Ishikawa (cell line): ENCODE data around the gene MADCAM1.

ENCODE experiments used
- EP300 ChIP-seq: IDR thresholded peaks from 2 replicates; pipeline ENCODE4 v1.6.1; 2012; ENCODE audit warnings: borderline replicate concordance
- NFIC ChIP-seq: IDR thresholded peaks from 2 replicates; pipeline ENCODE4 v1.6.1; 2012
- ZBTB7A ChIP-seq: IDR thresholded peaks from 2 replicates; pipeline ENCODE4 v1.6.1; 2012; ENCODE audit warnings: low read depth
- TF ChIP-seq, protein P1 (sequence below): IDR thresholded peaks from 2 replicates; pipeline ENCODE4 v1.6.1; 2012; ENCODE audit warnings: low read depth, mild to moderate bottlenecking
- TF ChIP-seq, protein P2 (sequence below): IDR thresholded peaks from 2 replicates; pipeline ENCODE4 v1.6.1; 2012

DNA sequence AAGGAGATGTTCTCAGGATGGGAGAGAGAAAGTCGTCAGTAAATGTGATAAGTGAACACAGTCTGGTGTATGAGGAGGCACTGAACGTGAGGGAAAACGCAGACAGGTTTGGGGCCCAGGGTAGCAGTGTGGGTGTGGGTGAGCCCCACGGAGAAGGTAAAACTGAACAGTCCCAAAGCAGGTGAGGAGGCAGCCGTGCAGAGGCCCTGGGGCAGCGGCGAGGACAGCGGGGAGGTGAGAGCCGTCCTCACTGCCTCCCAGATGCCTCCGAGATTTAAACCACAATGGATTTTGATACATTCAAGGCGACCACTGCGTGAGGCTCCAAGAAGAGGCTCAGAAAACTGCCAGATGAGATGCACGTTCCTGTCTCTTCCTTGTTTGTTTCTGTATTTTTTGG is 20.9 kb upstream of the MADCAM1 start:
- TF ChIP-seq, protein P1, sequence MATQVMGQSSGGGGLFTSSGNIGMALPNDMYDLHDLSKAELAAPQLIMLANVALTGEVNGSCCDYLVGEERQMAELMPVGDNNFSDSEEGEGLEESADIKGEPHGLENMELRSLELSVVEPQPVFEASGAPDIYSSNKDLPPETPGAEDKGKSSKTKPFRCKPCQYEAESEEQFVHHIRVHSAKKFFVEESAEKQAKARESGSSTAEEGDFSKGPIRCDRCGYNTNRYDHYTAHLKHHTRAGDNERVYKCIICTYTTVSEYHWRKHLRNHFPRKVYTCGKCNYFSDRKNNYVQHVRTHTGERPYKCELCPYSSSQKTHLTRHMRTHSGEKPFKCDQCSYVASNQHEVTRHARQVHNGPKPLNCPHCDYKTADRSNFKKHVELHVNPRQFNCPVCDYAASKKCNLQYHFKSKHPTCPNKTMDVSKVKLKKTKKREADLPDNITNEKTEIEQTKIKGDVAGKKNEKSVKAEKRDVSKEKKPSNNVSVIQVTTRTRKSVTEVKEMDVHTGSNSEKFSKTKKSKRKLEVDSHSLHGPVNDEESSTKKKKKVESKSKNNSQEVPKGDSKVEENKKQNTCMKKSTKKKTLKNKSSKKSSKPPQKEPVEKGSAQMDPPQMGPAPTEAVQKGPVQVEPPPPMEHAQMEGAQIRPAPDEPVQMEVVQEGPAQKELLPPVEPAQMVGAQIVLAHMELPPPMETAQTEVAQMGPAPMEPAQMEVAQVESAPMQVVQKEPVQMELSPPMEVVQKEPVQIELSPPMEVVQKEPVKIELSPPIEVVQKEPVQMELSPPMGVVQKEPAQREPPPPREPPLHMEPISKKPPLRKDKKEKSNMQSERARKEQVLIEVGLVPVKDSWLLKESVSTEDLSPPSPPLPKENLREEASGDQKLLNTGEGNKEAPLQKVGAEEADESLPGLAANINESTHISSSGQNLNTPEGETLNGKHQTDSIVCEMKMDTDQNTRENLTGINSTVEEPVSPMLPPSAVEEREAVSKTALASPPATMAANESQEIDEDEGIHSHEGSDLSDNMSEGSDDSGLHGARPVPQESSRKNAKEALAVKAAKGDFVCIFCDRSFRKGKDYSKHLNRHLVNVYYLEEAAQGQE: no peak
- no peak for TF ChIP-seq EP300
- no peak for TF ChIP-seq ZBTB7A
- TF ChIP-seq, protein P2, sequence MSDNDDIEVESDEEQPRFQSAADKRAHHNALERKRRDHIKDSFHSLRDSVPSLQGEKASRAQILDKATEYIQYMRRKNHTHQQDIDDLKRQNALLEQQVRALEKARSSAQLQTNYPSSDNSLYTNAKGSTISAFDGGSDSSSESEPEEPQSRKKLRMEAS: no peak
- TF ChIP-seq NFIC: no peak
